Fibroblast of pulmonary artery (primary cell): ENCODE data around the gene PAQR3.

Experiments
- DNase-seq: peaks from one replicate; pipeline ENCODE4 v3.0.0-alpha.2; 2010; ENCODE audit warnings: low read depth
- H3K4me3 ChIP-seq: replicated peaks from 2 replicates; pipeline ENCODE4 v1.5.1; 2011; ENCODE audit warnings: low read depth, mild to moderate bottlenecking, control low read depth, low read length, moderate library complexity
- CTCF ChIP-seq: IDR thresholded peaks from 2 replicates; pipeline ENCODE4 v1.5.1; 2011; ENCODE audit warnings: mild to moderate bottlenecking, control low read depth, low read length, inconsistent platforms; ENCODE audit errors: missing control alignments

PAQR3 gene

GRCh38 chr4:78938868-78939666 lies at the start of gene PAQR3:
PAQR3 (minus strand) TSS chr4:78939438; CDS start chr4:78939224, 214 bp downstream.
- DNase-seq = peak; percentile 79
- TF ChIP-seq CTCF = no peak
- peak within 1 kb of the TSS; percentile 75 for H3K4me3 ChIP-seq

GRCh38 chr4:78987683-78988082 lies 48.4 kb upstream of the PAQR3 start:
- H3K4me3 ChIP-seq = no peak overlapping the region
- no peak for TF ChIP-seq CTCF
- DNase-seq = no peak

- no peak for DNase-seq
- no peak for TF ChIP-seq CTCF
- no peak overlapping the region for H3K4me3 ChIP-seq
Observed at GRCh38 chr4:78984593-78984992, 45.4 kb upstream of the PAQR3 start.

- no peak for DNase-seq
- no peak for TF ChIP-seq CTCF
Observed at GRCh38 chr4:78975865-78976264, 36.6 kb upstream of the PAQR3 start.

GRCh38 chr4:78971776-78972175 lies 32.5 kb upstream of the PAQR3 start:
- no peak for DNase-seq
- TF ChIP-seq CTCF = no peak
- no peak overlapping the region for H3K4me3 ChIP-seq

More at GRCh38 chr4:78975865-78976264, 36.6 kb upstream of the PAQR3 start:
- H3K4me3 ChIP-seq = no peak overlapping the region

GRCh38 chr4:78971326-78971725 lies 32.1 kb upstream of the PAQR3 start:
- no peak for TF ChIP-seq CTCF

More at GRCh38 chr4:78971326-78971725, 32.1 kb upstream of the PAQR3 start:
- DNase-seq = peak; percentile 33
- no peak overlapping the region for H3K4me3 ChIP-seq
